Thyroid gland (tissue), 4 donors: Measurements from ENCODE around the gene SLC24A4.

Experiments
- CTCF ChIP-seq, 6 experiments: fragments of 200-600 bp in 3 of 6; fragments of 450-650 bp in 3 of 6; sonication (generic) in 3 of 6; IDR thresholded peaks; one replicate each; pipeline ENCODE4 v1.5.1; 2016 to 2019; ENCODE audit warnings: antibody characterized with exemption in 6 of 6, mild to moderate bottlenecking in 2 of 6, inconsistent platforms in 1 of 6, moderate library complexity in 1 of 6
- POLR2A ChIP-seq, 2 donors: fragments of 450-650 bp; IDR thresholded peaks; one replicate each; pipeline ENCODE4 v1.6.1; 2017; ENCODE audit warnings: antibody characterized with exemption in 2 of 2, mild to moderate bottlenecking in 2 of 2, moderate library complexity in 1 of 2

- TF ChIP-seq CTCF (IDR thresholded peaks at IDR 0.05) (no peak), POLR2A (IDR thresholded peaks at IDR 0.05) (no peak)
These were observed 194.8 kb downstream of the SLC24A4 start for GRCh38 chr14:92517761-92518160.
